DMS53 treated with DMSO at 0.1 percent for 48 hours (cell line): ENCODE measurements around the gene LDLRAP1.
"Not testable (repeated sequence)": the region's sequence is repeated elsewhere in the genome, so short reads cannot be mapped to it uniquely, and the experiment has no call there.

ENCODE experiments used
- DNase-seq: peaks from one replicate; lab custom pipeline; 2025; ENCODE audit not compliant: unreplicated experiment; lab: John Stamatoyannopoulos, UW

LDLRAP1 gene

DNA sequence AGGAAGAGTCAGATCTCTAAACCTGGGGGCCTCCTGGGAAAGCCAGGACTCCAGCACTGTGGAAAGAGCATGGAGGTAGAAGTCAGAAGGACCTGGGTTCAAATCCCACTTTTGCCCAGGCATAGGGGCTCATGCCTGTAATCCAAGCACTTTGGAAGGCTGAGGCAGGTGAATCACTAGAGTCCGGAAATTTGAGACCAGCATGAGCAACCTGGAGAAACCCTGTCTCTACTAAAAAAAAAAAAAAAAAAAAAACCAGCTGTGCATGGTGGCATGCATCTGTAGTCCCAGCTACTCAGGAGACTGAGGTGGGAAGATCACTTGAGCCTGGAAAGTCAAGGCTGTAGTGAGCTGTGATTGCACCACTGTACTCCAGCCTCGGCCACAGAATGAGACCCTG, 31.8 kb downstream of the LDLRAP1 start:
- no peak for DNase-seq

DNA sequence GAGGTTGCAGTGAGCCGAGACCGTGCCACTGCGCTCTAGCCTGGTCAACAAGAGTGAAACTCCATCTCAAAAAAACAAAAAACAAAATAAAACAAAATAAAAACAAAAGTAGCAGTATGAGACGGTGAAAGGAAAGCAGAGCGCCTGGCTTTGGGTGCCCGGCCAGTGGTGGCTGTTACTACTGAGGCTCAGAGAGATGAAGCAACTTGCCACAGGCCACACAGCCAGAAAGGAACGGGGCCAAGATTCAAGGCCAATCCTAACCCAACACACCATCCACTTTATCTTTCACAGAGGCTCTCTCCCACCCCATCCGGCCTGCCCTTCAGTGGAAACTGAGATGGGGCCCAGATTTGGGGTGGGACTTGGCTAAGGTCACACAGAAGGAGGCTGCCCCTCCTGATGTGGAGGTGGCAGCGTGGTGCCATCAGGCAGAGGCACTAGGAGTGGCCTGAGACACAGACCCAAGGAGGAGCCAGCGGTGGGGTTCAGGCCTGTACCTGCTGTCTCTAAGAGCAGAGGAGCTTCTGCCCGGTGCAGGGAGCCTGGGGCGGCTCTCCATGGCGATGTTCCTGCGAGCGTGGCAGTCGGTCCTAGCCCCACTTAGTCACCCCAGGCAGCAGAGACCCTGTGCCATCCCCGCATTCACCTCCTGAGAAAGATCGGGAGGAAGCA, 33.2 kb downstream of the LDLRAP1 start:
- no peak for DNase-seq

DNA sequence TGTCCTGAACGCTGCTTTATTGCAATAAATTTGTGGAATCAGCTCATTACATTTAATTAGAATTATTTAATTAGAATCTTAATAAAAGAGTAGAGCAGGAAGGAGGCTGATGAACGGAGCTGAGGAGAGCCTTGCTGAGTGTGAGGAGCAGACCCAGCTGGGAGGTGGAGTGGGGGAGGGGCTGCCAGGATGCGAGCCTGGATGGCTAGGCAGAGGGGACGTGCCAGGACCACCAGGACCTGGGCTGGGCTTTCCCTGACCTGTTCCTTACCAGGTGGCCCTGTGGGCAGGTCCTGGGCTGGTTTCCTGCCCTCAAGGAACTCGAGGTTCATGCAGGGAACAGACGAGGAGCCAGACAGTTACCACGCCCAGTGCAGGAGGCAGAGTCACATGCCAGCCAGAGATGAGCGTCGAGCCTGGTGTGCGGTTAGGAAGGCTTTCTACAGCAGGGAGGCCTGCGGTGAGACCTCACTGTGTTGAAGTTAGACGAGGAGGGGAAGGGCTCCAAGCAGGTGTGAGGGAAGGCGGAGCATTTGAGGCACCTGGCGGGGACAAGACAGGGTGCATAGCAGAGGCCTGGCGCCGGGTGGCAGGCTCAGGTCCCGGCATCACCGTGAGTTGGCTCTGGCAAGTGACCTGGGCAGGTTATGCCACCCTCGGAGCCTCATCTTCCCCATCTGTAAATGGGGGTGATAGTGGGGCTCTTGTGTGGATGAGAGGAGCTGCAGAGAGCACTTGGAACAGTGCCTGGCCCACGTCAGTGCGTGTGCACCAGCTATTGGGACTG, 33.9 kb downstream of the LDLRAP1 start:
- DNase-seq: no peak

DNA sequence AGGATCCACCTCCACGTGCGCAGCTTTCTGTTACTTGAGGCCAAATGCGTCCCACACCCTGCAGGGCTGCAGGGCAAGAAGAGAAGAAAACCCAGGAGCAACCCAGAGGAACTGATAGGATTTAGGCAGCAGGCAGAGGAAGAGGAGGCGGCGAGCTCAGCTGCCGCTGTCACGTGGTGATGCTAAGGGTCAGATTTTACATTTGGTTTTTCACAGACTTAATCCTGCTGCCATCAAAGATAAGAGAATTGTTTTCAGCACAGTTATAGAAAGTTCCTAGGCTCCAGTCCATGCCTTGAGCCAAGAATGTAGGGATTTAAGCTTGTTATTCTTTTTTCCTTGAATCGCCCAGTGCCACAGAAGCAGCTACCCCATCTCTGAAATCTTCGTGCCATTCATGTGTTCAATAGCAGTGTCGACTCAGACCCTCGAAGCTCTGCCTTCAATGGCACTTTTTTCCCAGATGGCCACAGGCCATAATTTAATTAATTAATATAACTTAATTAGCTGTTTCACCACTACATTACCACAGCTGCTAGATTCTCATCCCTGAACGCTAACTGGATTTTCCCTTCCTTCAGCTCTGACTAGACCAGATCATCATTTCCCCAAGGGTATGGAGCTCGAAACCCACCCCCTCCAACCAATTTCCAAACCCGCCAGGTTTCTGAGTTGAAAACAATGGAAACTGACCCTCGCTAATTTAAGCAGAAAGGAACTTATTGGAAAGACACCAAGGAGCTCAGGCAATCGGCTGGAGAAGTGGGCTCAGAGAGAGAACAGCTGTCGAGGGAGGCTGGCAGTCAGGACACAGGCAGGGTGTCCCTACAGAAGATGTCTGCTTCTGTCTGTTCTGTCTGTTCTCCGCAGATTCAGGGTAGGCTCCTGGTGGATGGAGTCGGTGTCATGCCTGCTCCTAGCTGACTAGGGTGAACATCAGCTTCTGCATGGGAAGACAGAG, 36.2 kb downstream of the LDLRAP1 start:
- DNase-seq: no peak

DNA sequence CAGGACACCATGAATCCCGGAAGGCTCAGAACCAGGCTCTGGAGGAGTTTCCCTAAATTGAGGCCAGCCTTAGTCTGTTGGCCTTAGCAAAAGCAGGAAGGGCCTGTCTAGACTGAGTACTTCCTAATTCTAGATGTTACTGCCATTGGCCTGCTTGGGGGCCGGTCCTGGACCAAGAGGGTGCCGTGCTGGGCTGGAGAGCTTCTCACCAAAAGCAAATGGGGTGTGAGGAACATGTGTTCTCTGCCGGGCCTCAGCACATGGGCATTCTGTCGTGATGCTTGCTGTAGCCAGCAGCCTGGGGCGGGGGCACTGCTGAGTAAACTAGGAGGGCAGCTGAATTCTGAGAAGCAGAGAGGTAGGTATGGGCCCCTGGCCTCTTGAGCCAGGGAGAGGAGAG, 37.5 kb downstream of the LDLRAP1 start:
- no peak for DNase-seq

DNA sequence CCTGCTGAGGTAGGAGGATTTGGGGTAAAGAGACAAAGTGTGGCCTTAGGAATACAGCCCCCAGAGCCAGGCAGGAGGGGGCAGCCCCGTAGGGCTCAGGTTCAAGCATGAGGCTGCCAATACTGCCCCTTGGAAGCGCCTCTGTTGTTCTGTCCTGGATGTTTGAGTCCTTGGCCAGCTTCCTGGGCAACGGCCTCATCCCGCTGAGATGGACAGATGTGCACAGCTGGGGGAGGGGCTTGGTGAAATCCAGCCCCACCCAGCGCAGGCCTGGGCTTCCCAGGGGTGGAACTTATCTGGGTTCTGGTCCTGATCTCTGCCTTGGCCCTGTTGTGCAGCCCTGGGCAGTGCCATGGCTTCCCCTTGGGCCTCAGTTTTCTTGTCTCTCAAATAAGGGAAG, 38.4 kb downstream of the LDLRAP1 start:
- no peak for DNase-seq

DNA sequence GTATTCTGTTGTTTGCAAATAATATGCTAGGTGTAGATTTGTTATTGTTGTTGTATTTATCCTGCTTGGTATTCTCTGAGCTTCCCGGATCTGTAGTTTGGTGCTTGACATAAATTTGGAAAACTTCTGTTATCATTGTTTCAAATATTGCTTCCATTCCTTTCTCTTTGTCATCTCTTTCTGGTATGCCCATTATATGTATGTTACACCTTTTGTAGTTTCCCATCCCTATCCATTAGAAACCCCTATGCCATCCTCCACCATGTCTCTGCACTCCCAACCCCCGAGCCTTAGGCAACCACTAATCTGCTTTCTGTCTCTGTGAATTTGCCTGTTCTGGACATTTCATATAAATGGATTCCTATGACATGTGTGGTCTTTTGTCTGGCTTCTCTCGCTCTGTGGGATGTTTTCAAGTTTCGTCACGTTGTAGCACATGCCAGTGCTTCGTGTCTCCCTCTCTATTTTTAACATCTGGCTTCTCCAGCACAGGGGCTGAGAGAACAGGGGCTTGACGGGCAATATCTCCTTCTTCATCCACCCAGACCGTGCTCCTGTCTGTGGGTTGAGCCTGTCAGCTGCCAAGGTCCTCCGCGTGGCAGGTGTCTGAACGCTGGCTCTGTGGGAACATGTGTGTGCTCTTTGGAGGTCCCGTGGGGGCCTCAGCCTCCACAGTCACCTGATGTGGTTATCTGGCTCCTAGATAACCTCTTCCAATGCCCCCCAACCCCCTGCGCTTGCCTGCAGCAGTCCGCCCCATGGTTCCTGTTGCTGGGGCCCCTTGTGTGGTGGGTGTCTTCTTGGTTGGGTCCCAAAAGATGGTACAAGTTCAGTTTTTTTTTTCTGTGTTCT, 40.3 kb downstream of the LDLRAP1 start:
- DNase-seq: no peak

DNA sequence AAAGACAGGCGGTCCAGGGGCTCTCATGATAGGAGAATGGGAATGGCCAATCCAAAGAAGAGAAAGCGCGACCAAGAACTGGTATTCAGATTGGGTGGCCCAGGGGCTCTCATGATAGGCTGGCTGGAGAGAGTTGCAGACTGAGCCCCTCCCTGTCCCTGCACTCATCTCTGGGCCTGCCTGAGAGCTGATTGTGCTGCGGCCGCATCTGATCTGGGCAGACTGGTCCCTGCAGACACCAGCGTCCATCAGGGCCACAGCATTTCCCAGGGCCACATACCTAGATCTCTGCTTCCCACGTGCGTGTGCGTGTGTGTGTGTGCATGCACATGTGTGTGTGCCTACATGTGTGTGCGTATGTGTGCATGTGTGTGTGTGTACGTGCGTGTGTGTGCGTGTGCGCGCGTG, 42.8 kb downstream of the LDLRAP1 start:
- no peak for DNase-seq

DNA sequence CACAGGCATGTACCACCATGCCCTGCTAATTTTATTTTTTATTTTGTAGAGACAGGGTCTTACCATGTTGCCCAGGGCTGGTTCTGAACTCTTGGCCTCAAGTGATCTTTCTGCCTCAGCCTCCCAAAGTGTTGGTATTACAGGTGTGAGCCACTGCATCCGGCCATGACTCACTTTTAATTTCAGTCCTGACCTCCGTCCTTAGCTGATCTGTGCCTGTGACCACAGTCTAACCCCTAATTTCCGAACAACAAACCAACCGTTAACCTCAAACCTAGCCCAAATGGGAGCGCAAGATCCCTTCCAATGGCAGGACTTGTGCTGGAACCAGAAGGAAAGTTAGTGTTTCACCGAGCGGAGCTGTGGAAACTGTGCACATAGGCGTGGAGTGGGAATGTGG, 43.9 kb downstream of the LDLRAP1 start:
- no peak for DNase-seq

DNA sequence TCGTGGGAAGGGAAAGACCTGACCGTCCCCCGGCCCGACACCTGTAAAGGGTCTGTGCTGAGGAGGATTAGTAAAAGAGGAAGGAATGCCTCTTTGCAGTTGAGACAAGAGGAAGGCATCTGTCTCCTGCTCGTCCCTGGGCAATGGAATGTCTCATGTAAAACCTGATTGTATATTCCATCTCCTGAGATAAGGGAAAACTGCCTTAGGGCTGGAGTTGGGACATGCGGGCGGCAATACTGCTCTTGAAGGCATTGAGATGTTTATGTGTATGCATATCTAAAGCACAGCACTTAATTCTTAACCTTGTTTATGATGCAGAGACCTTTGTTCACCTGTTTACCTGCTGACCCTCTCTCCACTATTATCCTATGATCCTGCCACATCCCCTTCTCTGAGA, 44.8 kb downstream of the LDLRAP1 start:
- not testable (repeated sequence) for DNase-seq

DNA sequence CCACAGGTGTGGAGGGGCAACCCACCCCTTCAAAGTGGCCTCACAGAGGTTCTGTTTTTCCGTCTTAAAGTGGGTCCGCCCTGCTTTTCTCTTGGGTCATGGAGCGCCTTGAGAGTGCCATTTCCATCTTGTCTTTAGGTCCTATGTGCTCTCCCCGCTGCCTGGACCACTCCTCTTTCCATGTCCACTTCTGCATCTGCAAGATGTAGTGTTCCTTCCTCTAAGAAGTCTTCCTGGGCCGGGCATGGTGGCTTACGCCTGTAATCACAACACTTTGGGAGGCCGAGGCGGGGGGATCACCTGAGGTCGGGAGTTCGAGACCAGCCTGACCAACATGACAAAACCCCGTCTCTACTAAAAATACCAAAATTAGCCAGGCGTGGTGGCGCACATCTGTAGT, 45.4 kb downstream of the LDLRAP1 start:
- not testable (repeated sequence) for DNase-seq

DNA sequence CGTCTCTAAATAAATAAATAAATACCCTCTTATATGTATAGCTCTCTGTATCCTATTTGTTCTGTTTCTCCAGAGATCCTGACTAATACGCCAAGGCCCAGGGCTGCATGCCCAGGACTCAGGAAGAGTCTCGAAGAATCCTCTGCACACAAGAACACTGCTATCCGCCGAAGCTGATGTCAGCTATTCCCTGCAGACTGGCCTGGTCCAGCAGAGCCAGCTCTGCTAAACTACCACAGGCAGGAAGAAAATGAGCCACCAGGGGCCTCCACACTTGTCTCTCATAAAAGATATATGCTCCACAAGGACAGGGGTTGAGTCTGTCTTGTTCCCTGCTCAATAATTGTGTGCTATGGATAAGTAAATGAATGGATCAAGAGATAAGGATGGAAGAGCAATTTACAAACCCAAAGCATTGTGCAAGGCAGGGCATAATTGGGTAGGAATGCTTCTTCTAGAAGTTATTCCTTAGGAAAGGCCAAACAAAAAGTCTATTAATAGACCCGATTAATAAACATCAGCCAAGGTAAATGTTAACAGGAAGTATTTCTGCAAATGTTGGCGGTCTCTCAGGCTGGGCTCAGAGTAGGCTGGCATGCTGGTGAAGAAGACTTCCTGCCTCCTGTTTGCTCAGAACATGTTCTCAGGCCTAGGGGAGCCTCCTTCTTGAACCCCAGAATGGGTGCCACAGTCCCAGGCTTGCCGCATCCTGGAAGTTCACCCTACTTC, 46.9 kb downstream of the LDLRAP1 start:
- DNase-seq: no peak

DNA sequence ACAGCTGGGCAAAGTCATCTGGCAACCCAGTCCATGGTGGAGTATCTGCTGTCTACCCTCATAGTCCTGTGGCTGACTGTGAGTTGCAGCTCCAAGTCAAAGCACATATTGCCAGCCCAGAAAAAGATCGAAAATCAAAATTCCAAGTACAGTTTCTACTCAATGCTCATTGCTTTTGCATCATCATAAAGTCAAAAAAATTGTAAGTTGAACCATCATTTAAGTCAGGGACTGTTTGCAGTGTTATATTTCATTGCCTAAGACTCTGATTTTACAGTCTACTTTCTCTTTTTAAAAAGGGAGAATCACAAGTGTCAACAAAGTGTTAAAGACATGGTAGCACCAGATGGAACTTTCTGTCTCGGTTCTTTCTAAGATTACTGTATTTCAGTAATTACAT, 50.5 kb downstream of the LDLRAP1 start:
- DNase-seq: no peak

DNA sequence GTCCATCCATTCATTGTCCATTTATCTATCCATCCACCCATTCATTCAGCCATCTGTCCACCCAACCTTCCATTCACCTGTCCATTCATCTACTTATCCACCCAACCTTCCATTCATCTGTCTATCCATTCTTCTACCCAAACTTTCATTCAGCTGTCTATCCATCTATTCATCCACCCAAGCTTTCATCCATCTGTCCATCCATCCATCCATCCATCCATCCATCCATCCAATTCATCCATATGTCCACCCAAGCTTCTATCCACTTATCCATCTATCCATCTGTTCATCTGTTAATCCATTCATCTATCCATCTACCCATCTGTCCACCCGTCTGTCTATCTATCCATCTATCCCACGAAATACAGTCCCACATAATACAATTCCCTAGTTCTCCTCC, 51.6 kb downstream of the LDLRAP1 start:
- no peak for DNase-seq

DNA sequence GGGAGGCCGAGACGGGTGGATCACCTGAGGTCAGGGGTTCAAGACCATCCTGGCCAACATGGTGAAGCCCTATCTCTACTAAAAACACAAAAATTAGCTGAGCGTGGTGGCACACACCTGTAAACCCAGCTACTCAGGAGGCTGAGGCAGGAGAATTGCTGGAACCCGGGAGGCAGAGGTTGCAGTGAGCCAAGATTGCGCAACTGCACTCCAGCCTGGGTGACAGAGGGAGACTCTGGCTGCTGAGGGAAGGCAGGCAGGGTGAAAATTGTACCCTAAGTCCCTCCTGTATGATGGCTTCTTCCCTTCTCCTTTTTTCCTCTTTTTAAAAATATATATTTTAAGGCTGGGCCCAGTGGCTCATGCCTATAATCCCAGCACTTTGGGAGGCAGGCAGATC, 53.2 kb downstream of the LDLRAP1 start:
- DNase-seq: not testable (repeated sequence)

DNA sequence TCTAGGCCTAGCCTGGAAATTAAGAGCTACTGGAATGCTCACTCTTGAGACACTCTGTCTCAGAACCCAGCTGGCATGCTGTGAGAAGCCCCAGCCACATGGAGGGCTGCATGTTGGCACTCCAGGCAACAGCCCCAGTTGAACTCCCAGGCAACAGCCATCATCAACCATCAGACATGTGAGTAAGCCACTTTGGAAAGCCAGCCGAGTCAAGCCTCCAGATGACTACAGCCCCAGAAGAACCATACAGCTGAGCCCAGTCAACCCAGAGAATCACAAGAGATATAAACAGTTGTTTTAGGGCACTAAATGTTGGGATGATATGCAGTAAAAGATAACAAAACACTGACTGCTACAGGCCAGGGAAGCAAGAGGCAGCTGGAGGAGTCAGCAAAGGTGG, 55.5 kb downstream of the LDLRAP1 start:
- no peak for DNase-seq

DNA sequence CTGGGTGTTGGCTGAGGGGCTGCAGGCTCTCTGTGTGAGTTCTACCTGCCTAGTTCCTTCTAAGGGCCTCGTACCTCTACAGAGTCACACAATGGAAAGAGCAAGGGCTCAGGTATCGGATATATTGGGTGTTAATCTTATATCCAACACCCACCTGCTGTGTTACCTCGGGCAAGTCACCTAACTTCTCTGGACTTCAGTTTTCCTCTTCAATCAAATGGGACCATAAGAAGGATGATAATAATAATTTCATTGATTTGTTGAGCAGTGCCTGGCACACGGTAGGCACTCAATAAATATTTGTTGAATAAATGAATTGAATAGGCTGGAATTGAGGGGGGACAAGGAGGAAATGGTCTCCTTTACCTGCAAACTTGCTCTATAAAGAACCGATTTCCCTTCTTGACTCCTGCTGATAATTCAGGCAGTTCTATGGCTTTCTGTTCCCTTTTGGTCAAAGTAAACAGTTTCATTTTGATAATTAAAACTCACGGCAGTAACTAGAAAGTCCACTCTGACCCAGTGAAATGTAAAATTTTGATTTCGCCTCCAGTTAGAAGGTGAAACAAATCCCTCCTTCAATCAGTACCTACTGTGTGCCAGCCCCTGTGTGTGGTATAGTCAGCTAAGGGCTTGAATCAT, 56.7 kb downstream of the LDLRAP1 start:
- no peak for DNase-seq

DNA sequence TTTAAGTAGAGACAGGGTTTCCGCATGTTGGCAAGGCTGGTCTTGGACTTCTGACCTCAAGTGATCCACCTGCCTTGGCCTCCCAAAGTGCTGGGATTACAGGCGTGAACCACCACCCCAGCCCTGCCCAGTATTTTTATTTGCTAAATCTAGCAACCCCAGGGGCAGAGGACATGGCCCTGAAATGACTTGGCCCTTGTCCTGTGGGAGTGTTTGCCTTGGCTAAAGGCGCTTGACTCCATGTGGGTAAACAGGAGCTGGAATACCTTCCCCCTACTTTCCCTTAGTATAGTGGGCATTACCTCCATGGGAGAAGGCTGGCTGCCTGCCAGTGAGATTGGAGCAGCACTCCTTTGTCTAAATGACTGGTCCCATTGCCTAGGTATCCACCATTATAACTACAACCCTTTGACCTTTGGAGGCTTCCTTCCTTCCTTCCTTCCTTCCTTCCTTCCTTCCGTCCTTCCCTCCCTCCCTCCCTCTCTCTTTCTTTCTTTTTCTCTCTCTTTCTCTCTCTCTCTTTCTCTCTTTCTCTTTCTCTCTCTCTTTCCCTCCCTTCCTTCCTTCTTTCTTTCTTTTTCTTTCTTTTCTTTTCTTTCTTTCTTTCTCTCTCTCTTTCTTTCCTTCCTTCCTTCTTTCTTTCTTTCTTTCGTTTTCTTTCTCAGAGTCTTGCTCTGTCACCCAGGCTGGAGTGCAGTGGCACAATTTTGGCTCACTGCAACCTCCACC, 57.7 kb downstream of the LDLRAP1 start:
- not testable (repeated sequence) for DNase-seq
